Stimulated activated CD4-positive, alpha-beta T cell treated with anti-CD3 and anti-CD28 coated beads, Interleukin-15, amount 100 ng/mL, for 24 hours (primary cell): ENCODE results near the gene RTN4RL2.

Experiments
- DNase-seq: peaks from one replicate; pipeline ENCODE4 v3.0.0-alpha.2; 2020

RTN4RL2 gene

DNA sequence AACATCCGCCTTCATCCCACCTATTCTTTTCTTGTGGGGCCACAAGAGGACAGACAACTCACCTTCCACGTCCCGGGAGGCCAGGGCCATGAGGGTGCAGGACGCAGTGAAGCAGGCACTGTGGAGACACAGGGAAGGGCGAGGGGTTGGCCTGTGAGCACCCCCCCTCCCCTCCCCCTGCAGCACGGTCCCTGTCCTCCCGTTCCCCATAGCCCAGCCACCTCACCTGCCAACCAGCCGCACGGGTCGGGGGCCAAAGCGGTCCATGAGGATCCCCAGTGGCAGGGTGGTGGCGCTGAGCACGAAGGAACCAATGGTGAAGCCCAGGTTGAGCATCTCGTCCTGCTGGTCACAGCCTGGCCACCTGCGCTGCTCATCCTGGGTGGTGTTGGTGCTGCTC lies 40.6 kb downstream of the RTN4RL2 start:
- no peak for DNase-seq

DNA sequence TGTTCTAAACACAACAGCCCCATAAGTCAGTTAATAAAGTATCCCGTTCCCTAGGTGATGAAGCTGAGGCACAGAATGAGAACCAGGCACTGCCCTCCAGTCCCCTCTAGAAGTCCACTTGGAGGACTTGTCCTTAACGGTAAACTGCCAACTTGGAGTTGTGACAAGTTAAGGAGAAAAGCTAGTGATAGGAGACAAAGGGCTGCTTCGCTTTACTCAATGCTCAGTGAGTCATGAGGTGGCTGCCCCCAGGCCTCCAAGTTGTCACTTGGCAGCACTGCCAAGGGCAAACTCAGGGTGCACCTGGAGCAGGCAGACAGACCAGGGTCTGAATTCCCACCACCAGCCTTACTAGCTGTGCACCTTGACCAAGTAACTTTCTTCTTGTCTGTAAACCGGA lies 41.6 kb downstream of the RTN4RL2 start:
- DNase-seq, result no peak

DNA sequence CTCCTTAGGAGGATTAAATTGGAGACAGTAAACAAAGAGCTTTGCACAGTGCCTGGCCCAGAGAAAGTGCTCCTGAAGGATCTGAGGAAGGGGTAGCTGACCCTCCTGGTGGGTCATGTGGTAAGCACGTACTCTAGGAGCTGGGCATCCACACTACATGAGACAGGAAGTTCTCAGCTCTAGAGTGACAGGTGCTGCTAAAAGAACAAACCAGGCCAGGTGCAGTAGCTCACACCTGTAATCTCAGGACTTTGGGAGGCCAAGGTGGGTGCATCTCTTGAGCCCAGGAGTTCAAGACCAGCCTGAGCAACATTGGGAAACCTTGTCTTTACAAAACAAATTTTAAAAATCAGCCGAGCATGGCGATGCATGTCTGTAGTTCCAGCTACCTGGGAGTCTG lies 42.0 kb downstream of the RTN4RL2 start:
- no peak for DNase-seq

DNA sequence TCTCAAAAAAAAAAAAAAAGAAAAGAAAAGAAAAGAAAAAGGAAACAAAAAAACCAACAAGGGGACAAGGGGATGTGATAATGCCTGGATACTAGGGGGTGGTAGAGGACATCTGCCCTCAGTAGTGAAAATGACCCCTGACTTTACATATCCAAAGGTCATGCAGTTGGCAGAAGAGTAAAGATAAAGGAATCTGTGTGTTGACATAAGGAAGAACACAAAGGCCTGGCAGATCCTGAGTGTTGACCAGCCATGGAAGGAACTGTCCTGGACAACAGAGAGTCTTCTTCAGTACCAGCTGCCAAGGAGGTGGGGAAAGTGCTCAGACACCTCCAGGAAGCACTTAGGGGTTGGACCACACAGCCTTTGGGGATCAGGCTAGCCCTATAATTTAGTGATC lies 42.5 kb downstream of the RTN4RL2 start:
- DNase-seq, result no peak

DNA sequence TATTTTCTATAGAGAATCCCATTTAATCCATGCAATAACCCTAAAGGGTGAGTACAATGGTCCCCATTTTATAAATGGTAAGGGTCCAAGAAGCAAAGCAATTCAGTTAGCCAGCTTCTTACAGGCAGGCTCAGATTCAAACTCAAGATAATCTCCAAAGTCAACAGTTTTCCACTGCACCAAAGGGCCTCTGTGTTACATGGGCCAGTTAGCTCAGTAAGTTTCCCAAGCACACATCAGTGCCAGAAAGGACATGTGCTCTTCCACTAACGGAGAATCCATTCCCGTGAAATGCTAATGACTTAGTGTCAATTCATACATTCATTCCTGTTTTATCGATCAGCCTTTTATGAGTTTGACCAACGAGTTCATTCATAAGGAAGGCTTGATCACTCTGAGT lies 44.2 kb downstream of the RTN4RL2 start:
- DNase-seq, result no peak

DNA sequence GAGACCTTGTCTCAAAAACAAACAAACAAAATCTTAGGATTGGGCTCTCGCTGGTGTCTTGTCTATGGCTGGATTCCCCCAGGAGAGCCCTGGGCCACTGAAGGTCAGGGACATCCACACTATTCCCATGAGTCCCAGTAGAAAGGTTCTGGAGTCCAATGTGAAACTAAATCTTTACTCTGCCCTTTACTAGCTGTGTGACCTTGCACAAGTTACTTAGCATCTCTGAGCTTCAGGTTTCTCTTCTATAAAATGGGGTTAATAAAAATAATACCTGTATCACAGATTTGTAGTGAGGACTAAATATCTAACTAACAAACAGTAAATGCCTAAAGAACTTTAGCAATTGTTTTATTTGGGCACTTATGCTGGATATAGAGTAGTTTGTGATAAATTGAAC lies 46.2 kb downstream of the RTN4RL2 start:
- no peak for DNase-seq

DNA sequence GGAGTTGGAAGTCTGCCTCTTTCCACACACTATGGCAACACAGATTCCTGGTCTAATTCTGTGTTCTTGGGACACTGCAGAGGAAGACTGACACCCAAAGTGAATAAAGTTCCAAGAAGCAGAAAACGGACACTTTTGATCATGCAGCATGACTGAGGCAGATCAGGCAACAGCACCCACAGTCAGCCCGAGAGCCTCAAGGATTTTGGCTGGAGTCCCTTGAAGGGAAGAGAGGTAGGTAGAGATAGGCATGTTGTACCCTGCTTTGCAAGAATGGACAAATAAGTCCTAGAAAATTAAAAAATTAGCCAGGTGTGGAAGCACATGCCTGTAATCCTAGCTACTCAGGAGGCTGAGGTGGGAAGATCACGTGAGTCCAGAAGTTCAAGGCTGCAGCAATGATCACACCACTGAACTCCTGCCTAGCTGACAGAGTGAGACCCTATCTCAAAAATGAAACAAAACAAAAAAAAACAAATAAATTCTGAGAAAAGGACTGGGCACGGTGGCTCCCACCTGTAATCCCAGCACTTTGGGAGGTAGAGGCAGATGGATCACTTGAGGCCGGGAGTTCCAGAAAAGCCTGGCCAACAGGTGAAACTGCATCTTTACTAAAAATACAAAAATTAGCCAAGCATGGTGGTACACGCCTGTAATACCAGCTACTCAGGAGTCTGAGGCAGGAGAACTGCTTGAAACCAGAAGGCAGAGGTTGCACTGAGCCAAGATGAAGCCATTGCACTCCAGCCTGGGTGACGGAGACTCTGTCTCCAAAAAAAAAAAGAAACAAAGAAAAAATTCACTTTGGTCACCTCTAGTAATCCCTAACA lies 48.2 kb downstream of the RTN4RL2 start:
- DNase-seq, result no peak

DNA sequence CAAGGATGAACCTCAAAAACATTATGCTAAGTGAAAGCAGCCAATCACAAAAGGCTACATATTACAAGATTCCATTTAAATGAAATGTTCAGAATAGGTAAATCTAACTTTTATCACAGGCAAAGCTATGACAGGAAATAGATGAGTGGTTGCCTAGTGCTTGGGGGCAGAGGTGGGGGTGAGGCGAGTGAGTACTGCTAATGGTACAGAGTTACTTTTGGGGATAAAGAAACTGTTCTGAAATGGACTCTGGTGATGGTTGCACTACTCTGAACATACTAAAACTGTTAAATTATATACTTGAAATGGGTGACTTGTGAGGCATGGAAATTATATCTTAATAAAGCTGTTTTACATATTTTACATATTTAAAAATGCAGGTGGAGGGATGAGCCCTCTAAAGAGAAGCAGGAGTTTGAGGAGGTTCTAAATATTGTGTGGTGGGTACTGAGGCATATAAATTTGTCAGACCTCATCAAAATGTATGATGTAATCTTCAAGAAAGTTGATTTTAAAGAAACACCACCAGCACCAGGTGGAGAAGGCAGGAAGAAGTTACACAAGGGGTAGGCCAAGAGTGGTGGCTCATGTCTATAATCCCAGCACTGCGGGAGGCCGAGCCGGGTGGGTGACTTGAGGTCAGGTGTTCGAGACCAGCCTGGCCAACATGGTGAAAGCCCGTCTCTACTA lies 51.6 kb downstream of the RTN4RL2 start:
- no peak for DNase-seq

DNA sequence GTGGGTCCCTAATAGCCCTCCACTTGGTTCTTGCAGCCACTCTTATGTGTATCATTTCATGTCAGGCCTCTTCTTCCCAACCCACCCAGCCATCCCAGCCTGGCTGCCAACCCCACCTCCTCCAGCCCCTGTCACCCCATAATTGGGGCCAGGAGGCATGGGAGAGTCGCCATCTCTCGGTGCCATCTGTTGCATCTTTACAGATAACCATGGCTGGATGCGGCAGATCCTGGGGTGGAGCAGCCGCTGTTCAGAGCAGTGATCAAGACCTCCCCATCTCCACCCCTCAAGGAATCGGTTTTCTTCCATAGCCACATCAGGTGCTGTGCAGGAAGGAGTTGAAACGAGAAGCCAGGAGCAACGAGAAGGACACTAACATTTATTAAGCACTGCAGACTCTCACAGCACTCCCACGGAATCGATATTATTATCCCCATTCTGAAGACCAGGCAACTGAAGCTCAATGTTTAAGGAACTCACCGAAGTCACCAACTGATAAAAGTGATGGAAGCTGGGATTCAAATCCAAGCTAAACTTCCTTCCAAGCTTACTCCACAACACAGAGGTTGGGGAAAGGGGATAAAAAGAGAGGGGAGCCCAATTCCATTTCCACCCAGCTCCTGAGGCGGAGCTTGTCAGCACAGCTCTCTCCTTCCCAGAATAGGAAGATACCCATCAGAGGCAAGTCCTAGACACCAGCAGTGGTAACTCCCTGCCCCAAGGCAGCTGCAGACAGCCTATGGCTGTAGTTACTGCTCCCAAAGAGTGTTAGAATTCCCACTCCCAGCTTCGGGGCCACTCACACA lies 52.5 kb downstream of the RTN4RL2 start:
- no peak for DNase-seq

DNA sequence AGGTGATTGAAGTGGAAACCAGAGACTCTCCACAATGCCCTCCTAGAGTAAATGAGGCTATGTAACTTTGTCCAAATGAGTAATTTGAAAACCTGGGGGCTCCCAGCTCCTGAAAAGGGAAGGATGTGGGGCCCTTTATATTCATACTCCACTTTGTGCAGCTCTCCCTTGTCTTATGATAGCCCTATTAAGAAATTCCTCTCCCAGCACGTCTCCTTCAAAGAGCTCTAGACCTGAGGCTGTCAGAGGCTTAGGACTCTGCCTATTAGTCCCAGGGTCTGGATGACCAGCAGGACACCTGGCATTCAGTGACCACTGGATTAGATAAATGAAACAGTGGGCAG lies 53.1 kb downstream of the RTN4RL2 start:
- no peak for DNase-seq

DNA sequence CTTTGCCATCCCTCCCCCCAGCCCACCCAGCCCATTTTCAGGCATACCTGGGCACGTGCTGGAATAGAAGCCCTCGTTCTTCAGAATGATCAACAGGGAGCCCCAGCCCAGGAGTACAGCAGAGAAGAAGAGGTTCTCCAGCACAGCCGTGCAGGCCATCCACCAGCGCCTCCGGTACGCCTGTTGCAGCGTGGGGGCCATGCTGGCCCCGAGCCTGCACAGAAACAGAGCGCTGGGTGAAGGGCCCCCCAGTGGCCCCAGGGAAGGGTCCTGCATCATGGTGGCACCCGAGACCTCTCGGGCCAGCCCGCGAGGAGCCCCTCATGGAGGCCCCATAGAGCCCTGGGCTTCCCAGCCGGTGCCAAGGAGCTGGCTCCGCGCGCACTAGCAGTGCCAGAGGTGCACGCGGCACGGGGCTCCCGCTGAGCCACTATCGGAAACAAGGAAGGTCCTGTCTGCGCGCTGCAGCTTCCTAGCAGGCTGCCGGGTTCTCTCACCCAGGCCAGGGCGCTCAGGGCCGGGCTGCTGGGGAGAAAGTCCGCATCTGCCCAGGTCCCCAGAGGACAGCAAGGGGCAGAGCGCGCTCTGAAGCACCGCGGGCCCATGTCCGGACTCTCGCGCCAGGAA lies 53.7 kb downstream of the RTN4RL2 start:
- peak; percentile 61 for DNase-seq

DNA sequence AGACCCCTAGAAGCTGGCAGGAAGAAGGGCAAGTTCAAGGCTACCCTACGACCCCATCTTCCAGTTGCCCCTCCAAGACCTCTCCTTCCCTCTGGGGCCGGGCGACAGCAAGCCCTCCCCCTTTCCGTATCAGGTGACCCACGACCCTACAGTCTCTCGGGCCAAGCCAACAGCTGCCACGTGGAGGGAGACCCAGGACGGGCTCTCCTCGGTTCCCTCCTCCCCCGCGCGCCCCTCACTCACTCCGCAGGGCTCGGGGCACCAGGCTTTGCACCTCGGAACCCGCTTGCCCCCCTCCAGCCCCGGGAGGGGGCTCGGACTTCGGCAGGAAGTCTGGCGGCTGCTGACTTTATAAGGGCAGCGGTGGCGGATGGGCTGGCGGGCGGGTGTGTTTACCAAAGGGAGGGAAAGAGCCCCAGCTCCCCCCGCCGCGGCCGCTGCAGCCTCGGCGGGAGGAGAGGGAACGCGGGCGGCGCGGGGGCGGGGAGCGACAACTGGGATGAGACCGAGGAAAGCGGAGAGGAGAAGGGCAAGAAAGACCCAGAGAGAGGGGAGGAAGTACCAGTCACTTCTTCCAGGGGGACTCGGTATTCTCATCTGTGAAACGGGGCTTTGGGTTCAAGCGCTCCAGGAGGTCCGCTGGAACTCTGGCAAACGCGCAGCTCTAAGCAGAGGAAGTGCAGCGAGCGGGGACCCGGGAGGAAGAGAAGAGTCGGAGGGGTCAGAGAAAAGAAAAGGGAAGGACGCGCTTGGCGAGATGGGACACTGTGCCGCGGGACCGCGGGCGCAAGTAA lies 54.4 kb downstream of the RTN4RL2 start:
- DNase-seq, result peak; percentile 76

DNA sequence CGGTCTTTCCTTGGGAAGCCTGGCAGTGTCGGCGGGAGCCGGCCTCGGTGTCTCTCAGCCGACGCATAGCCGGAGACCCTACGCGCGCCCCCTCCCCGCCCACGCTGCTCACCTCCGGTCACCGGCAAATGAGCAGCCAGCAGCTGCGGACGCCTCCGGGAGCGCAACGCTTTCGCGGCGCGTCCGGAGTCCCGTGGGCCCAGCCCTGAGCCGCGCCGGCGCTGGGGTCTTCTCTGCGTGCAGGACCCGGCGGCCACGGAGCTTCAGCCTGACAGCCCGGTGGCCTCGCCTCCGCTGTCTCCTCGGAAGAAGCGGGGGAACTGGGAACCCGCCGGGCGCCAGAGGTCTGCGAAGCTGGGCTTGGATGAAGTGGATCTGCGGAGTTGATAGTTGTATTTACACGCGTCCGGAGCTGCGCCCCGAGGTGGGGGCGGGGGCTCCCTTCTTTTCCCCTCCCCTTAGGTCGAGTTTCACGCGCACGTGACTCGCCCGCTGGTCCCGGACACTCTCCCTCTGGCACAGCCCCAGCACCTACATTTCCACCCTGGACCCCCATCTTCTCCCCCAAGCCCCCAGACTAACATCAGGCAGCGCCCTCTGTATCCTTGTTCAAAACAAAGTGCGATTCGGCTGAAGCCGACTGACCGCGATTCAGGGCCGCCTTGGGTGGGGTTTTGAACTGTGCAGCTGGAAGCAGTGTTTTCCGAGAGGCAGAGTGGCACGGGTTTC lies 55.2 kb downstream of the RTN4RL2 start, which contains the start of gene SLC43A1:
TSS of gene SLC43A1 (minus strand) at position 371 of the 729 bp plus-strand sequence. CDS start 1,591 bp downstream, outside the sequence.
- DNase-seq, result peak; percentile 73

DNA sequence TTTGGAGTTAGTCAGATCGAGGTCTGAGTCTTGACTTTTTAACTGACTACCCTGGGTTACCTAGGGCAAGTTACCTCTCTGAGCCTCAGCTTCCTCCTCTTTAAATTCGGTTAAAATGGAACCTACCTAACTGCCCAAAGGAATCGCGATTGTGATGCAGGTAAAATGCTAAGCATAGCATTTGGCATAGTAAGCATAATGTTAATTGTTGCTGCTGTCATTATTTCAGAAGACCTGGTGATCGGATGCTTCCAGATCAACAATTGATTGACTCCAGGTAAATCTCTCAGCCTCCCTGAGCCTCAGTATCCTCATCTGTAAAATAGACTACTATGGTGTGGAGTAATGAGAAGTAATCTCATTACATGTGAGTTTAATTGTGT lies 55.7 kb downstream of the RTN4RL2 start:
- DNase-seq, result no peak

DNA sequence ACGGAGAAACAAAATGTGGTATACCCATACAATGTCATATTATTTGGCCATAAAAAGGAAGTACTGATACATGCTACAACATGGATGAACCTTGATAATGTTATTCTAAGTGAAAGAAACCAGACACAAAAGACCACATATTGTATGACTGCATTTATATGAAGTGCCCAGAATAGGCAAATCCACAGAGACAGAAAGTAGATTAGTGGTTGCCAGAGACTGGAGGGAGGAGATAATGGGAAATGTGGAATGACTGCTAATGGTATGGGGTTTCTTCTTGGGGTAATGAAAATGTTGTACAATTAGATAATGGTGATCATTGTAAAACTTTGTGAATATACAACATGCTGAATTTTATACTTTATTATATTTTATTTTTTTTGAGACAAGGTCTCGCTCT lies 60.8 kb downstream of the RTN4RL2 start:
- DNase-seq, result no peak

DNA sequence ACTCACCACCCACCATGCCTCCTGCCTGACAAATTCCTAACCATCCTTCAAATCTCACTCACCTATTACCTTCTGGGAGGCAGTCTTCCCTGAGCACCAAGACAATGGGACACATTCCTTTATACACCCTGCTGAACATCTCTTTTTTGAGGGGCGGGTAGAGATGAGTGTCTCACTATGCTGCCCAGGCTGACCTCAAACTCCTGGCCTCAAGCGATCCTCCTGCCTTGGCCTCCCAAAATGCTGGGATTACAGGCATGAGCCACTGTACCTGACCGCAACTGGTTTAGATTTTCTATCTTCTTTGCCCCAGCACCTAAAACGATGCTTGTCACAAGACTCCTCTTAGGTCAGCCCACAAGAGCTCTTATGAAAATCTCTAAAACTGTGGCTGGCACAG lies 63.1 kb downstream of the RTN4RL2 start:
- DNase-seq, result no peak
